ENCODE measurements around the gene NTN1.

Gene NTN1

GRCh38 chr17:9236286-9237052, 215.2 kb downstream of the NTN1 start:
- no peak for DNase-seq

GRCh38 chr17:9237053-9237410, 215.7 kb downstream of the NTN1 start:
- DNase-seq: no peak

- DNase-seq: no peak
These were observed 216.5 kb downstream of the NTN1 start for GRCh38 chr17:9237661-9238301.

- no peak for DNase-seq
These were observed 217.3 kb downstream of the NTN1 start for GRCh38 chr17:9238340-9239245.

- no peak for DNase-seq
These were observed 218.0 kb downstream of the NTN1 start for GRCh38 chr17:9239246-9239792.

GRCh38 chr17:9239793-9240658, 218.7 kb downstream of the NTN1 start:
- no peak for DNase-seq

GRCh38 chr17:9240659-9241370, 219.5 kb downstream of the NTN1 start:
- DNase-seq: no peak

GRCh38 chr17:9241371-9241712, 220.0 kb downstream of the NTN1 start:
- no peak for DNase-seq

GRCh38 chr17:9241774-9242496, 220.6 kb downstream of the NTN1 start:
- no peak for DNase-seq

GRCh38 chr17:9242497-9242881, 221.2 kb downstream of the NTN1 start:
- DNase-seq: no peak

- DNase-seq: no peak
These were observed 221.7 kb downstream of the NTN1 start for GRCh38 chr17:9242983-9243382.

- no peak for DNase-seq
These were observed 223.0 kb downstream of the NTN1 start for GRCh38 chr17:9244066-9245052.

- DNase-seq: no peak
These were observed 226.2 kb downstream of the NTN1 start for GRCh38 chr17:9247401-9247938.

- no peak for DNase-seq
These were observed 228.1 kb downstream of the NTN1 start for GRCh38 chr17:9249245-9249953.

- DNase-seq: no peak
These were observed 230.0 kb downstream of the NTN1 start for GRCh38 chr17:9251273-9251672.

GRCh38 chr17:9253308-9253707, 232.0 kb downstream of the NTN1 start:
- no peak for DNase-seq

GRCh38 chr17:9254841-9255240, 233.5 kb downstream of the NTN1 start:
- DNase-seq: no peak

- DNase-seq: no peak
These were observed 234.5 kb downstream of the NTN1 start for GRCh38 chr17:9255833-9256232.

GRCh38 chr17:9256361-9256750, 235.0 kb downstream of the NTN1 start:
- DNase-seq: no peak
